HG03103 (cell line): ENCODE data around the gene HDDC2.
A peak's percentile ranks its signal among the peaks of the same experiment; 100 is the strongest.

Experiments
- ATAC-seq: cut with Tn5 transposase; IDR thresholded peaks from one replicate; pipeline ENCODE4 v1.9.1; 2021; ENCODE audit warnings: low read depth; ENCODE audit not compliant: unreplicated experiment

HDDC2 gene

DNA sequence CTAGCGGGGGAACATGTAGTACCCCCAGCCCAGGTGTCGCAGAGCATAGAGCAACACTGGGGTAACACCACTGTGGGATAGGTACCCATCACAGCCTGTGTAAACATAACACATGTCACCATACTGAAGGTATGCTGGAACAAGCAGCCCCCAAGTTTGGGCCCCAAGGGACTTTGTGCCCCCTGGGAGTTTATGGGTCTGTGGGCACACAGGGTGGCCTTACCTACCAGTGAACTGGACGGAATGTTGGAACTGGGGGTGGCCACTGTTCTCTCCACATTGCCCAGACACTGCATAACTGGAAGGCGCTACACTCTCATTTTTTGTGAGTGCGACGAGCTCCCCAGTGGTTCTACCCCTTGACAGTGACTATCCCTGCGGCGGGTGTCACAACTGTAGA, 28.5 kb downstream of the HDDC2 start:
- ATAC-seq: no peak

GRCh38 chr6:125271486-125272159, 30.1 kb downstream of the HDDC2 start:
- ATAC-seq: no peak

DNA sequence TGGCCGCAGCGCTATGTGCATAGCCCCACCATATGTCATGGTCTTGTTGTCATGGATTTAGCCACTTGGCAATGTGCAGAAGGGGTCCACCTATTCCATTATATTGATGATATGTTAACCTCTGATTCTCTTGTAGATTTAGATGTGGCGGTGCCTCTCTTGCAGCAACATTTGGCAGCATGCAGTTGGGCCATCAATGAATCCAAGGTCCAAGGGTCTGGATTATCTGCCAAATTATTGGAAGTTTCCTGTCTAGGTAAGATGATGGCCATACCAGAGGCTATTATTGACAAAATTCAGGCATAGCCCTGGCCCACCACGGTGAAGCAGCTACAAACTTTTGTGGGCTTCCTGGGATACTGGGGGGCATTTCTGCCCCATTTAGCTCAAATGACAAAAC, 31.4 kb downstream of the HDDC2 start:
- no peak for ATAC-seq

DNA sequence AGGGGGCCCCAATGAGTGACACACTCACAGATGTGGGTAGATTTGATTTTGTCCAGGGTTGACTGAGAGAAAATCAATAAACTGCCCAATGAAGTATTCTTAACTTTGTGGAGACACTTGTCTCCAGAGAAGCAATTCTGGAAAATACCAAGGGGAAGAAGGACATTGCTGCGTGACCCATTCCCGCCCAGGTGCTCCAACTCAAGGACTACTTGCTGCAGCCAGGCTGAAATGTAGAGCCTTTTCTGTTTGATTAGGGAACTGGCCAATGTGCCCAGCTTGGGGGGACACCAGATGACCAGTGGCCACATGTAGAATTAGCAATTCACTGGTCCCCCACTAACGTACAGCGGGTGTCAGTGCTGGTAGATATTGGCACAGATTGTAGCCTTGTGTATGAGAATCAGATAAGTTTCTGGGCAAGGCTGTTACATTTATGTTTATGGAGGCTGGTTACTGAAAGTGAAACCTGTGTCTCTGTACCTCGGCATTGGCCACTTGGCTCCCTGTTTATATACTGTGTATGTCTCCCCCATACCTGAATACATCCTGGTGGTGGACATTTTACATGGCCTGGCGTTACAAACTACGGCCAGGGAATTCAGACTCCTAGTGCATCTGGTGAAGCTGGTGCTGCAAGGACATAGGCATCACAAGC, 32.3 kb downstream of the HDDC2 start:
- no peak for ATAC-seq

DNA sequence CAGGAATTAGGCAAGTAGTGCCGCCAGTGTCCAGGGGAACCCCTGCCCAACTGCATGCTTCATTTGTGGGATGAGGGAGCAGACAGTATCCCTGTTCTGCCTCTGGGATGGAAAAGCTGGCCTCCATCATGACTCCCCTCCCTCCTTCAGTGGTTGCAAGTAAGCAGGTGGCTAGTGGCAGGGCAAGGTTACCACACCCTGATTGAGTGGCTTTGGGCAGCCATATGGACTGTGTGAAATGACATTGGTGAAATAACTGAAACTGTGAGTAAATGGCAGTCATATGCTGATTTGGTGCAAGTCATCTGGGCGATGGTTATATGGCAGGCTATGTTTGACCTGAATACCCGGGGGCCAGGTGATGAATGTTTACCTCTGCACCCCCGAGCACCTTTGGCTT, 33.0 kb downstream of the HDDC2 start:
- no peak for ATAC-seq

- ATAC-seq: no peak
Observed at GRCh38 chr6:125267806-125268523, 33.8 kb downstream of the HDDC2 start.

DNA sequence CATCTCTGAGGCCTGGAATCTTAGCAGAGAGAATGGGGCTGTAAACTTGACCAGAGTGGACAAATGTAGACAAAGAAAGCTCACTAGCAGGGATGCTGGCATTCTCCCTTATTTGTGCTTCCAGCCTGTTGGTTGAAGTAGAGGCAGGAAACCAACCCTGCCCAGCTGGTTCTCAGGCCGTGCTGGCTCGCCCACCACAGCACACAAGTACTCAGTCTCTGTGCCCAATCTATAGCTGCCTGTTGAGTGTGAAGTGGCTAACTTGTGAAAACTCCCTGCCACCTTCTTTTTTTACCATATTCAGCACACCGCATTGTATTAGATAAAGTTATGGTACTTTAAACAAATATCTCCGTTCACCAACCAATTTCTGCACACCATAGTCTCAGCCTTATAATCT, 37.3 kb downstream of the HDDC2 start:
- no peak for ATAC-seq

DNA sequence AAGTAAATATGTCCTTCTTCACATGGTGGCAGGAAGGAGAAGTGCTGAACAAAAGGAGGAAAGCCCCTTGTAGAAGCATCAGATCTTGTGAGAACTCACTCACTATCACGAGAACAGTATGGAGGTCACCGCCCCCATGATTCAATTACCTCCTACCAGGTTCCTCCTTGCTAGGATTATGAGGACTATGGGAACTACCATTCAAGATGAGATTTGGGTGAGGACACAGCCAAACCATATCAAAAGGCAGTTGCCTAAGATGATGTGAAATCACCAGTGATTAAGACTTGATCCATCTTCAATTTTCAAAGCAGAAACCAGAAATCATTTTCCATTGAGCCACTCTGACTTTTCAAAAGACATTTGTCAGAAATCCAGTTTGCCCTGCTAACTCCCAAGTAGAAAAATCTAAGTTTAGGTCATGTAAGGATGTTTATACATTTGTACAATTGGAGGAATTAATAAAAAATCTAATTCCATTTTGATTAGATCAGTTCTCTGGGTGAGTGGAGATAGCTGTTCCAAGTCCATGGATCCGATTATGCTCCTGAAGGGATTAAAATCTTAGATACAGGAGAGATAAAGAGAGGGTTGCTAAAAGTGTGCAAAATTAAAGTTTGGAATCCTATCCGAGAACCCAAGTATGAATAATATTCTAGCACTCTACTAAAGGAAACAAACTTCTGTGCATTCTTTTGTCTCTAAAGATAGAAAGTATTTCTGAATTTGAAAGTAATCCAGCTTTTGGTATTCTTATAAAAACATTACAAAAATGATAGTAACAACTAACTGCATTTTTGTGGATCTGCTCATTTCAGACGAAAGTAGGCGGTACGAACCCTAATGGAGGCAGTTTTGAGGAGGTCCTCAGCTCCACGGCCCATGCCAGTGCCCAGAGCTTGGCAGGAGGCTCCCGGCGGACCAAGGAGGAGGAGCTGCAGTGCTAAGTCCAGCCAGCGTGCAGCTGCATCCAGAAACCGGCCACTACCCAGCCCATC, 39.5 kb downstream of the HDDC2 start:
- no peak for ATAC-seq

GRCh38 chr6:125259354-125259736, 42.4 kb downstream of the HDDC2 start:
- no peak for ATAC-seq

DNA sequence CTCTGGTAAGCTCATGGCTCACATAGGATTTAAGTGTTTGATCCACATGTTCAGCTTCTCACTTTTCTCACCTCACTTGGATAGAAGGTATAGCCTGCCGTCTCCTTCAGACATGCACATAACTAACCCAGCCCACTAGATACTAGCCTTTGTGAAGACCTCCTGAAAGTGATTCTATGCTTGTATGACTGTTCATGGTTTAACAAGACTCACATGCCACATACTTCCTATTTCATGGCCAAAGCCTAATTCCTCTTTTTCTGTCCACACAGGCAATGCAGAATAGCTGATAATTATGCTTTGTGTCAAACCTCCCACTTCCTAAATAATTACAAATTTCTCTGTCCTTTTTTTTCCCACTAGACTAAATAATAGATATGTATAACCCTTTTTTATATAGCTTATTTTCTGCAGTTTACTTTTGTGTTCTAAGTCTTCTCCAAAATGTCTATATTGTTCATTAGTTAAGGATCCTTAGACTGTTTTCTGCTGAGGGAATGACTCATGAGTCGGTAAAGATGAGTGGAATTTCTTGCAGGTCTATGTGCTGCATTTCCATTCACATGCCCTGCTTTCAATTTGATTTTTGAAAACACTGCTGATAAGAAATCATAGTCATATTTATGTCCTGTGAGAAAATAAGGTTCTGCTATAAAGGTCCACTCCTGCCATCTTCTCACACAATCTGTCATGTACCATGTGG, 43.0 kb downstream of the HDDC2 start:
- ATAC-seq: peak; percentile 91

DNA sequence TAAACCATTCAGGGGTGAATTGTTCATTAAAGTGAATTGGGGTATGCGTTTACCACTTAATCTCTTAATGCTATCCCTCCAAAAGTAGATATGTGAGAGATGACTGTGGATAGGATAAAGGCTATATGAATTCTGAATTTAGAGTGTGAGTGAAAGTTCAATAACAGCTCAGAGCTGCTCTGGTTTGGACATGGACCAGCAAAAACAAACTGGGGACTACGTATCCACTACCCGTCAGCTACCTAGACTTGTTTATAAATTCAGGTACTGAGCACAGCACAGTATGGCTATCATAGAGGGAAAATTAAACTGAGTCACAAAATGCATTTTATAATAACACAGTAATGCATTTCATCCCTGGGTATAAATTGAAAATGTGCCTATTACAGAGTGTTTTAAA, 44.4 kb downstream of the HDDC2 start:
- no peak for ATAC-seq

DNA sequence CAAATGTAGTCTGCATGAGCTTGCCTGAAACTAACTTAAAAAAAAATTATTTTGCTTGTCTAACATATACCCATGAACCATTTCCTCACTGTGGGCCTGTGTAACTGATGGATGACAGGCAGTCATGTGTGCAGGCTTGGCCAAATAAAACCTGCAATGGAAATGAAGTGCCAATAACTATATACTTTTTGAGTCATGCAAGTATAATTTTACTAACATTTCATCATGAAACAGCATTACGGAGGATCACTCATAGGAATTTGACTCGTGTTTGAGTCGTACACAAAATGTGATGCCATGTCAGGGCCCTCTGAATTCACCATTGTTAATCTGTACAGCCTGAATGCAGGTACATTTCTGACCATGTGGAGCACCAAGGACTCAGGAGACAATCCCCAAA, 46.6 kb downstream of the HDDC2 start:
- no peak for ATAC-seq

GRCh38 chr6:125254321-125254720, 47.4 kb downstream of the HDDC2 start:
- no peak for ATAC-seq

DNA sequence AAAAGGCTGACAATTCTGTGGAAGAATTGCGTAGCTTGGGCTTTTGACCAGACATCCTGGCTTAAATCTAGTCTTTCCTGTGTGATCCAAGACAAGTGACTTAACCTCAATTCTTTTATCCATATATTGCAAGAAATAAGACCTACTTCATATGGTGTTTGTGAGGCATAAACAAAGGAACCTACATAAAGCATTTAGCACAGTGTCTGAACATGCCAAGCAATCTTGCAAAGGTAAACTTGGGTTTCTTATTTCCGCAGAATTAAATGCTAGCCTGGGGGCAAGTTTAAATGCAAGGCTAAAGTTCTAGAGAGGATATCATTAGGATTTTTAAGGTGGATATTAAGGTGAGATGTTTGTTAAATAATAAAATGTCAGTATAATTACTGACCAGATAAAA, 47.9 kb downstream of the HDDC2 start:
- ATAC-seq: no peak

- no peak for ATAC-seq
Observed at GRCh38 chr6:125252891-125253290, 48.9 kb downstream of the HDDC2 start.

DNA sequence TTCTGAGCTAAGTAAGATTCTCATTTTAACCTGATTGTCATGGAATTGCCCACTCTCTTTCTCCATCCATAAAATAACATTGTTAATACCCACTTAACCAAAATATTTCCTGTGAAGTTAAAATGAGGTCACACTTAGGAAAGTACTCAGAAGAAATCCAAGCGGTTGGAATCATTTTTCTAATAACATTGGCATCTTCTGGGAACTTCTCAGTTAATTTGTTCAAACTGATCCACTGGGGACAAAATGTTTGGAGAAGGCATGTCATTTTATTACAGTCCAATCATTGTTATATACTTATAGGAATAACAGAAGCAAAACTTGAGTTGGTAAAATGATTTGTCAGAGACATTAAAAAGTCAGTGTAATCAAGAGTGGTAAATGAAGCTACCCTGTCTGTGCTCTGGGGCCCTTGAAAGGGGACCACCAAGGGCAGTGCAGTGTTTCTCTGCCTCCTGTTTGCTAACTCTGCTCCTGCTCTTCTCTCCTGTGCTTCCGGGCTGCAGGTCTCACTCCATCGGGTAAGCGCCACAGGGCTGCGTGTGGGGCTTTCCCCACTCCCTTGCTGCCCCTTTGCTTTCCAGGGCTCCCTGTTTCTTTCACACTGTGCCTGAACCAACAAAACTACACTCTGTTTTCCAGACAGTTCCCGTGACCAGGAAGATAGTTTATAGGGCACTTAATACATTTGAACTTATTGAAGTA, 50.1 kb downstream of the HDDC2 start:
- ATAC-seq: no peak

DNA sequence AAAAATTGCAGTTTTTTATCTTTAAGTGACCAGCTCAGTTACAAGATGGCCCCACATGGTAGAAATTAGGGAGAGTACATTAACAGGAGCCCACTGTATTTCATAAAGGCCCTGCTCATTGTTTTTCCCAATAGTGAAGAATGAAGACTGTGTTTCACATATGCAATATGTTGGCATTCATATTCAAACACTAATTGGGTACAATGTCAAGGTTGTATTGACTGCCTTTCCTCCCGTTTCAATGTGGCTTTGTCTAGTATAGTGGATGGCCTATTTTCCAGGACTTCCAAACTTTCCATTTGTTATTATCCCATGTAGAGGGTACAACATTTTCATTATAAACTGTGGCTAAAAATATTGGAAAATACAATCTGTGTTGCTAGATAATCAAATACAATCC, 51.3 kb downstream of the HDDC2 start:
- no peak for ATAC-seq

GRCh38 chr6:125248136-125248535, 53.6 kb downstream of the HDDC2 start:
- no peak for ATAC-seq

- ATAC-seq: no peak
Observed at GRCh38 chr6:125246566-125246965, 55.2 kb downstream of the HDDC2 start.
